Stimulated activated CD8-positive, alpha-beta memory T cell treated with anti-CD3 and anti-CD28 coated beads, Interleukin-7, amount 100 ng/mL, for 4 hours (primary cell): ENCODE data around the gene IRF6.

Experiments
- DNase-seq, 2 donors: peaks; one replicate each; pipeline ENCODE4 v3.0.0-alpha.2; 2020; ENCODE audit warnings: low read depth in 2 of 2

IRF6 gene

GRCh38 chr1:209790286-209791193, 15.4 kb downstream of the IRF6 start:
- no peak for DNase-seq

- no peak for DNase-seq
Measured at GRCh38 chr1:209789245-209789644, 16.7 kb downstream of the IRF6 start.

- DNase-seq = no peak
Measured at GRCh38 chr1:209787551-209787950, 18.4 kb downstream of the IRF6 start.

- no peak for DNase-seq
Measured at GRCh38 chr1:209786146-209786545, 19.8 kb downstream of the IRF6 start.

- DNase-seq = no peak
Measured at GRCh38 chr1:209785592-209785991, 20.4 kb downstream of the IRF6 start.

GRCh38 chr1:209784265-209785169, 21.4 kb downstream of the IRF6 start, which contains the start of gene C1orf74:
C1orf74 (minus strand) TSS chr1:209784559; CDS start chr1:209783634, 925 bp downstream.
- DNase-seq = peak; percentile 99

- DNase-seq = no peak
Measured at GRCh38 chr1:209783386-209783785, 22.6 kb downstream of the IRF6 start.

- DNase-seq = no peak
Measured at GRCh38 chr1:209780268-209780667, 25.7 kb downstream of the IRF6 start.

GRCh38 chr1:209778102-209778501, 27.8 kb downstream of the IRF6 start:
- DNase-seq = no peak

- no peak for DNase-seq
Measured at GRCh38 chr1:209777587-209777986, 28.4 kb downstream of the IRF6 start.

- no peak for DNase-seq
Measured at GRCh38 chr1:209775678-209776077, 30.3 kb downstream of the IRF6 start.

GRCh38 chr1:209774592-209774991, 31.4 kb downstream of the IRF6 start:
- DNase-seq = no peak

- DNase-seq = no peak
Measured at GRCh38 chr1:209772126-209772525, 33.8 kb downstream of the IRF6 start.

GRCh38 chr1:209770636-209771415, 35.1 kb downstream of the IRF6 start:
- no peak for DNase-seq

GRCh38 chr1:209769971-209770370, 36.0 kb downstream of the IRF6 start:
- no peak for DNase-seq

GRCh38 chr1:209769171-209769904, 36.6 kb downstream of the IRF6 start:
- peak; percentile 65 to 68 for DNase-seq

GRCh38 chr1:209768354-209768774, 37.6 kb downstream of the IRF6 start:
- peak; percentile 71 for DNase-seq

GRCh38 chr1:209767706-209768105, 38.2 kb downstream of the IRF6 start:
- DNase-seq = no peak

GRCh38 chr1:209767096-209767495, 38.8 kb downstream of the IRF6 start:
- DNase-seq = no peak

GRCh38 chr1:209766051-209766450, 39.9 kb downstream of the IRF6 start:
- DNase-seq = no peak
